Measurements from ENCODE around the gene PAPOLA. TPM values are rescaled to one million over a fixed set of nuclear protein-coding genes. Genes with fewer than 3 reads are reported as not detected.
"Not testable (repeated sequence)": the region's sequence is repeated elsewhere in the genome, so short reads cannot be mapped to it uniquely, and the experiment has no call there.

The PAPOLA gene
- total RNA-seq, 1 donor from 2014 or later, result 207 TPM

DNA sequence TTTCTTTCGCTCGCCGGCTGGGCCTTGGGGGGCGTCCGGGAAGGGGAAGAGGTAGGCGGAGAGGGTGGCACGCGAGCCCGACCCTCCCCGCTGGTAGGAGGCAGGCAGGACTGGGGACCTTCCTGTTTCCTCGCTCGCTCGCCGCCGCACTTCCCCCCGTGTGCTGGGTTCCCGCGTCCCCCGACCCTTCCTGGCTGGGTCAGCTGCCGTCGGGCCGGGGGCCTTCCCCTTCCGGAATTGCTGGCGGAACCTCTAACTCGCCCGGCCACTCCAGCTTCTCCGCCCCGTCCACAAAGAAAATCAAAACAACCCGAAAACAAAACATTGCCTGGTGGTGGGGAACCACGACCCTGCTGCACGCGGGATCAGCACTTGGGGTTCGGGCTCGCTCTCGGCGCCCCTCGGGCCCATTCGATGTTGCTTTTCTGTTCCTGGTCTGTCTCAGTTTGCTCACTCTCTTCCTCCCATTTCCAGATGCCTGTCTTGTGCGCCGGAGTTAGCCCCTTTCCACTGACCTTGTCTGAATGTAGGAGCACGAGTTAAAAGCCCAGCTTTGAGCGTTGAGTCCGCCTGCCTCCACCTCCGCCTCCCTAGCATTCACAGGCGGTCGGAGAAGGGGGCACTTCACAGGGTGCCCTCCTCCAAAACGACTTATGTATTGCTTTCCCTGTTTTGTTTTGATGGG is 581 bp downstream of the PAPOLA start:
- DNase-seq (ENCODE audit: low spot score), result peak; percentile 65

DNA sequence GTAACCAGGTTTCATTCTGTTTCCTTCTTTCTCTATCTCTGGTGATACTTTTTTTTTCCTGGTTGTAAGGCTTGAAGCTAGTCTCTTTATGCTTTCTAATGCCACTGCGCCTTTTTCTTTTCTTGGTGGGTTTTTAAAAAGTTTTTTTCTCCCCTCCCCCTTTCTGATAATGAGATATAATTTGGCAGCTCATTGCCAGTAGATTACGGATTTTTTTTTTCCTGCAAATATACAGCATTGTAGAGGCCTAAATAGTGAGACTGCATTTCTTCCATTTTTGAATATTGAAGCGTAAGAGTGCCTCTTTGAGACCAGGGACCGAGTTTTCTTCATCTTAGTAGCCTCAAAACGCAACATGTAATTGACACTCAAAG is 1.1 kb downstream of the PAPOLA start:
- DNase-seq (ENCODE audit: low spot score), result no peak

DNA sequence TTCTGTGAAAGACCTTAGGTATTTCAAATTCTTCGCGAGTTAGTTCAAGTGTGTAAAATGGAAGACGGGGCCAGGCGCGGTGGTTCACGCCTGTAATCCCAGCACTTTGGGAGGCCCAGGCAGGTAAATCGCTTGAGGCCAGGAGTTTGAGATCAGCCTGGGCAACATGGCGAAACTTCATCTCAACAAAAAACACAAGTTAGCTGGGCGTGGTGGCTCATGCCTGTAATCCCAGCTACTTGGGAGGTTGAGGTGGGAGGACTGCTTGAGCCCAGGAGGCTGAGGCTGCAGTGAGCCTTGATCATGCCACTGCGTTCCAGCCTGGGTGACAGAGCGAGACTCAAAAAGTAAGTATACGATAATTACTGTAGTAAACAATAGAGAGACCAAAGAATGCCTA is 2.2 kb downstream of the PAPOLA start:
- DNase-seq (ENCODE audit: low spot score), result not testable (repeated sequence)

DNA sequence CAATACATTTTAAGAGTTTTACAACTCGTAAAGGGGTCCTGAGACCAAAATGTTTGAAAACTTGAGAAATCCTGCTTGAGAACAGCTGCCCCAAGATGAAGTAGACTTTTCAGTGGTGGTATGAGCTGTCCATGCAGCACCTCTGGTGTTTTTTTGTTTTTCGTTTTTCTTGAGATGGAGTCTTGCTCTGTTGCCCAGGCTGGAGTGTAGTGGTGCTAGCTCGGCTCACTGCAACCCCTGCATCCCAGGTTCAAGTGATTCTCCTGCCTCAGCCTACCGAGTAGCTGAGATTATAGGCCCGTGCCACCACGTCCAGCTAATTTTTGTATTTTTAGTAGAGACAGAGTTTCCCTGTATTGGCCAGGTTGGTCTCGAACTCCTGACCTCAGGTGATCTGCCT is 5.5 kb downstream of the PAPOLA start:
- no peak for DNase-seq (ENCODE audit: low spot score)

DNA sequence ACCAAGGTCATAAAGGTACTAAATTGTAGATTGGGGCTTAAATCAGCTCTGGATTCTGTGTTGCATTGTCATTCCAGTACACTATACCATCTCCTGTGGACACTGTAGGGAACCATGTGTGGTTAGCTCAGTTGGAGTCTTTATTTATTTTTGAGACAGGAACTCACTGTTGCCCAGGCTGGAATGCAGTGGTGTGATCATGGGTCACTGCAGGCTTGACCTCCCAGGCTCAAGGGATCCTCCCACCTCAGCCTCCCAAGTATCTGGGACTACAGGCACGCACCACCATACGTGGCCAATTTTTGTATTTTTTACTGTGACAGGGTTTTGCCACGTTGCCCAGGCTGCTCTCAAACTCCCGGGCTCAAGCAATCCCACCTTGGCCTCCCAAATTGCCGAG is 6.7 kb downstream of the PAPOLA start:
- no peak for DNase-seq (ENCODE audit: low spot score)

DNA sequence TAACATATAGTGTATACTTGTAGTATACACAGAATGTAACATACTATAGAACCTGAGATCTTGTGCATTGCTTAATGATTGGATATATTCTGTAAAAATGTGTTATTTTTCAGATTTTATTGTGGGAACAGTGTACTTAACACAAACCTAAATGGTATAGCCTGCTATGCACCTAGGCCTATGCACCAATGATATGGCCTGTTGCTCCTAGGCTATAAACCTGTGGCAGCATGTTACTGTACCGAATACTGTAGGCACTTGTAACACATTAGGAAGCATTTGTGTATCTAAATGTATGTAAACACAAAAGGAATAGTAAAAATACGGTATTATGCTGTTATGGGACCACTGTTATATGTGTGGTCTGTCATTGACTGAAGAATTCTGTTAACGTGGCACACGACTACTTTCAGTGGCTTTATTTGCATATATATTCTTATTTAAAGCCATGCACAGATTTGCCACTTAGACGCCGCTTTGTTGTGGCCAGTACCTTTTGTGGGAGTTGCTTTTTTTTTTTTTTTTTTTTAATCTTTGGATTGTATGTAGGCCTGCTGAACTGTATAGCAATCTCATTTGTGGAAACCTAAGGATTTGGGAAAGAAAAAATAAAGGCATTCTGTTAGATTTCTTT is 7.4 kb downstream of the PAPOLA start:
- DNase-seq (ENCODE audit: low spot score), result no peak

DNA sequence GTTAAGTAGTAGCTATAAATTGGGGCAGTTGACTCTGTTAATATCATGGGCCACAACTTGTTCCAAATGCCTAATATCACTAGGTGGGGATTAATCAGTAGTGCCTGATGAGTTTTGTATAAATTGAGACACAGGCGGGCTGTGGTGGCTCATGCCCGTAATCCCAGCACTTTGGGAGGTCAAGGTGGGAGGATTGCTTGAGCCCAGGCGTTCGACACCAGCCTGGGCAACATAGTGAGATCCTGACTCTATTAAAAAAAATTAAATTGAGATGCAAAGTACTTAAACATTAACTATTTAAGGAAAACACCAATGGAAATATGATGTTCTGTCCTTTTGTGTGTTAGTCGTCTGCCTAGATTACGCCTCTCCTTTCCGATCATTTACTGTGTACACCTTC is 9.0 kb downstream of the PAPOLA start:
- DNase-seq (ENCODE audit: low spot score), result no peak

DNA sequence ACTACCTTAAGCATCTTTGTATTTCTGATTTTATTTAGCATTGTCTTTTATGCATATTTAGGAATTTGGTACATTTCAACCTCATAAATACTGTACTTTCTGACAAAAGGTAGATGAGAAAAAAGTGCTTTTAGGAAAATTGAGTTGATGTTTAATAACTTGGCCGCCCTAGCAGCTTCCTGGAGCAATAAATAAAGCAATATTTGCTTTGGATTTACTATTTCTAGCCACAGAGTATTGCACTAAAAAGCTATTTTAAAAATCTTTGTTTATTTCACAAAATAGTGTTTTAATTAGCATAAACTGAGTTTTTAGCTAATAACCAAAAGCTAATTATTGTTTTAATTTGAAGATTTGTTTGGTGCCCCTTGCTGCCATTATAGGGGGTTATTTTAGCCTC is 9.5 kb downstream of the PAPOLA start:
- no peak for DNase-seq (ENCODE audit: low spot score)

DNA sequence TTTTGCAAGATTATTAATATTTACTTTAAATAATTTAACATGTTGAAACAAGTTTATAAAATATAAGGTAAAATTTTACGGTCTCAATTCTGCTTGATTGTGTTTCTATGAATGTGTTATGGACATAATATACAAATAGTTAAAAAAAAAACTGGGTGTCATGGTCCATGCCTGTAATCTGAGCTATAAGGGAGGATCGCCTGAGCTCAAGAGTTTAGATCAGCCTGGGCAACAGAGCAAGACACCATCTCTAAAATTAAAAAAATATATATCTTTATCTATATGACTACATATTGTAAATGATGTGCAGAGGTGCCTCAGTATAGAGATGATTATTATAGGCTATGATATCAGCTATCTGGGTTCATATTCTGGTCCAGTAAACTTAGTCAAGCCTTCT is 9.9 kb downstream of the PAPOLA start:
- no peak for DNase-seq (ENCODE audit: low spot score)

DNA sequence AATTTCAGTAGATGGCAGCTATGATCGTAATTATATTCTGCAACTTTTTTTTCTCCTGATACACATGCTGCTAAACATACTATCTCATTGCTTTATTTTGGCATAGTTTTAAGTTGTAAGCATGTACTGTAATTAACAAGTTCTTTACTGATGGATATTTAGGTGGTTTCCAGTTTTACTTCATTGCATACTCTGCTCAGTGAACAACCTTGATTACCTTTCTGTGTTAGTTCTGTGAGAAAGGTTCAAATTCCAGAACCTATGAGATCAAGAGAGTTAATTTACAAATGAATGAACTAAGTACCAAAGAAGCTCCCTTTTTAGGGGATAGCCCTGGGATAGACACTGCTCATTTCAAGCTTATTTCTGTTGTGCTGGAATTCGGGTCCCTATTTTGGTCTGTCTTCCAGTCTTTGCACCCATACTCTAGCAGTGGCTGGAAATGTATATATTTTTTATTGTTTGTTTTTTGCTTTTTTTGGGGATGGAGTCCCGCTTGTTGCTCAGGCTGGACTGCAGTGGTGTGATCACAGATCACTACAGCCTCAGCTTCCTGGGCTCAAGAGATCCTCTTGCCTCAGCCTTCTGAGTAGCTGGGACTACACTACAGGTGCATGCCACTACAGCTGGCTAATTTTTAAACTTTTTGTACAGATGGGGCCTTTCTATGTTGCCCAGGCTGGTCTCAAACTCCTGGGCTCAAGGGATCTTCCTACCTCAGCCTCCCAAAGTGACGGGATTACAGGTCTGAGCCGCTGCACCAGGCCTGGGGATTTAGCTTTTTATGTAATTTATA is 10.6 kb downstream of the PAPOLA start:
- no peak for DNase-seq (ENCODE audit: low spot score)

DNA sequence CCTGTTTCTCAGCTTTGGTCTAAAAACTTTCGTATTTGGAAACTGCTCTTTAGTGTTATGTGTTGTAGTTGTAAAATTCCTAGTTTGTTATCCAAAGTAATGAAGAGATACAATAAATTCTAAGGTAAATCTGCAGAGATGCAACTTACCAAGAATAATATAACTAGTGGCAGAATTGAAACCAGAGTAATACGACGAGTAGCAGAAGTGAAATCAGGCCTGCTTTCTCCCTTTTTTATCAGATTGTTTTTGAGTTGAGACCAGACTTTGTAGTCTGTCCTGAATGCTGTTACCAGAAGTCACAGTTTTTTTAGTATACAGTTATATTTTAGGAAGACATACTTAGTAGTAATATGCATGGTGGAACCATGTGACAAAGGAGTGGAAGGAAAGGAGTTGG is 12.5 kb downstream of the PAPOLA start:
- no peak for DNase-seq (ENCODE audit: low spot score)

DNA sequence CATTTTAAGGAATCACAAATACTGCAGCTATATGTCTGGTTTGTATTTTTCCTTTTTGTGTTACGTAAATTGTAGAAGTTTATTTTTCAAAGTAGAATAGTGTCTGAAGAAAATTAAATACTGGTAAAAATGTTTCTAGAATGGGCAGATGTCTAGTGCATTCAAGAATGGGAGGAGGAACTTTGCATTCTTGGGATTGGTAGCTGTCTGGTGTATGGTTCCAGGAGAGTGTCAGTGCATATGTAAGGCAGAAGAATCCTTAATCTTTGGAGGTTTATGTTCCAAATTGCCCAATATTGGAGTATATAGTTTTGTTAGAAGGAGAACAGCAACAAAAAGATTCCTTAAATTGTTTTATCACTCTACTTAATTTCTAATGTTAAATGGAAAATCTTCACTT is 13.5 kb downstream of the PAPOLA start:
- DNase-seq (ENCODE audit: low spot score), result no peak

DNA sequence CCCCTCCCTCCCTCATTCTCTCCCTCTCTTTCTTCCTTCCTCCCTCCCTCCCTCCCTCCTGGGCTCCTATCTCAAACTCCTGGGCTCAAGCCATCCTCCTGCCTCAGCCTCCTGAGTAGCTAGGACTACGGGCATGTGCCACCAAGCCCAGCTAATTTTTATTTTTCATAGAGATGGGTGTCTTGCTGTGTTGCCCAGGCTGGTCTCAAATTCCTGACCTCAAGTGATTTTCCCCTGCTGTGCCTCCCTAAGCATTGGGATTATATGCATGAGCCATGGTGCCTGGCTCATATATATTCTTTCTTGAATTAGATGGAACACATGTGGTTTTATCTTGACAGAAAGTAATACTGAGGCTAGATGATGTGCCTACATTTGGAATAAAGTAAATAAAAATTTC is 14.2 kb downstream of the PAPOLA start:
- no peak for DNase-seq (ENCODE audit: low spot score)

DNA sequence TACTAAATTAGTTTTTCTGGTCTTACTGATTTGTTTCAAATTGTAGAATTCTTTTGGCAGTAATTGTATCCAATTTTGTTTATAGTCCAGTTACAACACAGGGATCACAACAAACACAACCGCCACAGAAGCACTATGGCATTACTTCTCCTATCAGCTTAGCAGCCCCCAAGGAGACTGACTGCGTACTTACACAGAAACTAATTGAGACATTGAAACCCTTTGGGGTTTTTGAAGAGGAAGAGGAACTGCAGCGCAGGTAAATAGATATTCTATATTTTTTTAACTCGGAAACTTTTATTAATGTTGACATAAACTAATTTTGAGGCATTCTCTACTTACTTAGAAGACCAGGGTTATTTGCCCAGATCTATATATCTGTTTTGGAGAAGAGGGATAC is 17.8 kb downstream of the PAPOLA start:
- no peak for DNase-seq (ENCODE audit: low spot score)

DNA sequence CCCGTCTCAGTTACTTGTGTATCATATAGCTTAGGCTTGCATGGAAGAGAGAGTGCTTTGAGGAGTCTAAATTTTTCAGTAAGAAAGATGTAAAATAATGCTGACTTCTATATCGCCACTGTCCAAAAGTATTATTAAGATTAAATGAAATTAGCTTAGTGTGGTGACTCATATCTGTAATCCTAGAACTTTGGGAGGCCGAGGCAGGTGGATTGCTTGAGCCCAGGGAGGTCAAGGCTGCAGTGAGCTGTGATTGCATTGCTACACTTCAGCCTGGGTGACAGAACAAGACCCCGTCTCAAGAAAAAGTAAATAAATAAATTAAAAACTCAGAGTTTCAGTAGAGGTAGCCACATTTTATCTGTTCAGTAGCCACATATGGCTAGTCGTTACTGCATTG is 23.3 kb downstream of the PAPOLA start:
- DNase-seq (ENCODE audit: low spot score), result no peak

DNA sequence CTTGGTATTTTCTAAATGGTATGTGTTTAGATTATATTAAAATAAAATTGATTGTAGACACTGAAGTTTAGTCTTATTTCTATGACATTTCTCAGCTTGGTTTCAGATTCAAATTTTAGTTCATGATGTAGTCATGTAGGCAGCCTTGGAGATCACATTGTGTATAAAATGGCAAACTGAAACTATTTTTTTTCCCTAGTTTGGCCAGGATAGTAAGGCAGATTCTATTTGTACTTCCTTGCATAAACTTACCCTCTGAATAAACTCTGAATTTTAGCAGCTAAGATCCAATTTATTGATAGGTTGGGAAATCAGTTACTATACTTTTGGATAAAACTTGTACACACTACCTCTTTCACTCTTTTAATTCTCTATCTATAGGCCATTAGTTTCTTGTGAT is 30.4 kb downstream of the PAPOLA start:
- DNase-seq (ENCODE audit: low spot score), result no peak

DNA sequence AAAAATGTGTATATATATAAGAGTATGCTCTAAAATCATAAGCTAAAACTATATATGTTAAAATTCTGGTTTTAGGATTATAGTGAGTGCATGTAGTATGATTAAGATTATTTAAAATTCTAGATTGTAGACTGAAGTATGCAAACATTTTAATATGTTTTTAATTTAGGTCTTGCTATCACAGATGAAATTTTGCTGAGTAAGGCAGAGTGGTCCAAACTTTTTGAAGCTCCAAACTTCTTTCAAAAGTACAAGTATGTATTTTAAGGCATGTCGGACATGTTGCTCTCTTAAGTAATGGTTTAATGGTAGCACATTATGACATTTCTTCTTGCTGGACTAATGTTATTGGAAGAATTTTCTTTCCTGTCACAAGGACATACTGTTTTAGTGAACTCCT is 34.6 kb downstream of the PAPOLA start:
- DNase-seq (ENCODE audit: low spot score), result no peak

DNA sequence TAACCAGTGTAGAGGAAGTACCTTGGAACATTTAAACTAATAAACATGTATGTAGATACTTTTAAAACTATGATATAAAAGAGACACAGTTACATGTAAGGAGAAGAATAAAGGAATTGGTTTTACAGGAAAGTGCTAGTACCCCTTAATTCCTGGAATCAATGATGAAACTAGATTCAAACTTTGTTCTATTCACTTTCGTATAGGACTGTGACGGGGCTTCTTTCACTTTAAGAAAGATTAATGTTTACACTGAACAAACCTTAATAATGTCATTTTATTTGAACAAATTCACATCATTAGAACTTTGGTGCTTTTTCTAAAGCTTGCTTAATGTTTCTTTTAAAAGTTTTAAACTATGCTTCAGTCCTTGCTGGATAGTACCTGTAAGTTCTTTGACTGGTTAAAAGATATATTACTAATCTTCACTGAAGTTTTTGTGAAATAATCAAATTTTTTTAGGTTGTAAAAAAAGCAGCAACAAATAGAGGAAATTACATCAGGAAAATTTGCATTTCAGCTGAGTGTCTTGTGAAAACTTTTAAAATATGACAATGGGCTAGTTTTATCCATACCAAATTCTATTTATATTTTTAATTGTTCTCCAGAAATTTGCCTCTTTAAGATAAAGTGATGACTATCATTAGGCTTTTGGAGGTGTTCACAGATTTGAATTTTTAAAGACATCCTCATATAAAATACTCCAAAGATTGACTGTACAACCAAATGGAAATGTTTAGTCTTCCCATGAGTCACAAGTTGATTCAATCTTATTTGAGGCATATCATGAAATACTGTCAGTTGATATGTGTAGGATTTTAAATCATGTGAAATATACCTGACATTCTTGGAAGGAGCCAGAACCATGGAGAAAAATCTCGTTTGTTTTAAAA is 36.2 kb downstream of the PAPOLA start:
- DNase-seq (ENCODE audit: low spot score), result no peak

DNA sequence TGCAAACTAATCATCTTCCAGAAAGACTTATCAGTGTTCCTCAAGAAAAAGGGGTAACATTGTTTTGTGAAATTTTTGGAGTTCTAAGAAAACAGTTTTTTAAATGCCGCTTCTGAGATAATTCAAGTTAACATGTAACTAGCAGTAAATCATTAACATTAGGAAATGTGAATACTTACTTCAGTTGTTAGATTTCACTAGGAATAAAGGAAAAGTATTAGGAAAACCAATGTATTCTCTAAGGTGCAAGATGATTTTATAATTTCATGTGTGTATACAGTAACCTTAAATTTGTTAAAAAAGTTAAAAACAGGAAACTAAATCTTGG is 36.8 kb downstream of the PAPOLA start:
- DNase-seq (ENCODE audit: low spot score), result no peak

DNA sequence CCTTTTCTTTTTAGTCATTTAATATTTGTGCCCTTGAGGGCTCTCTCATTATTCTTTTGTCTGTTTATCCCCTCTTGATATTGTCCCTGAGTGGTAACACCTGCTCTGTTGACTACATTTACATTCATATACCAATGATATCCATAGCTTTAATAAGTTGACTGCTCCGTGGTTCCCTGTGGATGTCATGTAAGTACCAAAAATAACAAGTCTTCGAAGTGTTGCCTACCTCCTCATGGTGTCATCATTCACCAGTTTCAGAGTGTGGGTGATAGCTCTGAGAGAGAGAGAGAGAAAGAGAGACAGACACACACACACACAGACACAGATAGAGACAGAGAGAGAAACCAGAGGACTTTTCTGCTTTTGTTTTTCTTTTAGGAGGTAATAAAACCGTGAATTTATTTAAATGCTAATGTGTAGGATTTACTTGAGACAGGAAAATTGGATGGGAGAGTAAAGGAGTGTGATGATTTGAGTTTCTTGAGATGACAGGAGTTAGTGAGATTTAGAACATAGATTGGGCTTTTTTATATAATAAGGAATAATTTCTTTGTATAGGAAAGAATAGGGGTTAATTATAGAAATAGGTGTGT is 52.2 kb downstream of the PAPOLA start:
- no peak for DNase-seq (ENCODE audit: low spot score)

DNA sequence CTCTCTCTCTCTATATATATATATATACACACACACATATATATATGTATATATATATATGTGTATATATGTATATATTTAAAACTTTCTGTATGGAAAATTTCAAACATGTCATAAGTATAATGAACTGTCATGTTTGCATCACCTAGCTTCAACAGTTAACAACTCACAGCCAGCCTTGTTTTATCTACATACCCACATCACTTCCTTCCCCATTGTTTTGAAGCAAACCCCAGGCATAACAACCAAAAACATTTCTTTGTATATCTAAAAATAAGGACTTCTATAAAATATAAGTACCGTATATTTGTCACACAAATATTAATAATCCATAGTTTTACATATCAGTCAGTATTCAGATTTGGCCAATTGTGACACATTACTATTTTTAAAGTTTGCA is 57.4 kb downstream of the PAPOLA start:
- no peak for DNase-seq (ENCODE audit: low spot score)

DNA sequence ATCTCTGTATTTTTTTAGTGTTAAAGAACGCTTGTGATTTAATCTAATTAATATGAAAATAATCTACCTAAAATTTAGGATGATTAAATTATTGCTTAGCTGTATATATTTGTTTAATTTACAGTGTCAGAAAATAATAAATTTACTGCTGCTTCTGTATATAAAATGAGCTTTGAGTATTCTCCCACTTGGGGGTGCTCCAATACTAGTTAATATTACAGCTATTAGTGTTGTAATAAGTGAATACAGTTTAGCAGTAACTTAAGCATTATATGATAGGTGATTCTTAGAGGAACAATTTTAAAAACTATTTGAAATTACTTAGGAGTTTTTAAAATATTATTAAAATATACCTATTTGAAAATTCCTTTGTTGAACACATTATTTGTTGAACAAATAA is 62.2 kb downstream of the PAPOLA start:
- DNase-seq (ENCODE audit: low spot score), result no peak
